HEK293 (cell line): ENCODE data around the gene EIF2S1.

Source experiments
- GLI2 ChIP-seq: fragments of 450-650 bp; formaldehyde crosslinking; IDR thresholded peaks from 2 replicates; pipeline ENCODE4; 2017; ENCODE audit warnings: missing biosample characterization, missing genetic modification characterization, low read depth, borderline replicate concordance
- SALL2 ChIP-seq: fragments of 450-650 bp; formaldehyde crosslinking; IDR thresholded peaks from 2 replicates; pipeline ENCODE4 v1.5.0; 2017; ENCODE audit warnings: missing biosample characterization, mild to moderate bottlenecking, missing genetic modification characterization, borderline replicate concordance
- ZBTB8A ChIP-seq: fragments of 450-650 bp; formaldehyde crosslinking; IDR thresholded peaks from 2 replicates; pipeline ENCODE4 v1.5.1; 2016; ENCODE audit warnings: missing biosample characterization, missing genetic modification characterization
- ZFP3 ChIP-seq: fragments of 450-650 bp; formaldehyde crosslinking; IDR thresholded peaks from 2 replicates; pipeline ENCODE4 v1.5.1; 2016; ENCODE audit warnings: low read depth, missing biosample characterization, missing genetic modification characterization
- ZIC2 ChIP-seq: fragments of 450-650 bp; formaldehyde crosslinking; IDR thresholded peaks from 2 replicates; pipeline ENCODE4 v1.5.1; 2016; ENCODE audit warnings: missing biosample characterization, missing genetic modification characterization
- ZNF121 ChIP-seq: fragments of 450-650 bp; formaldehyde crosslinking; IDR thresholded peaks from 2 replicates; pipeline ENCODE4 v1.5.1; 2016; ENCODE audit warnings: missing biosample characterization, missing genetic modification characterization
- ZNF19 ChIP-seq: fragments of 450-650 bp; formaldehyde crosslinking; IDR thresholded peaks from 2 replicates; pipeline ENCODE4; 2016; ENCODE audit warnings: missing biosample characterization, missing genetic modification characterization, low read depth
- ZNF202 ChIP-seq: fragments of 450-650 bp; formaldehyde crosslinking; IDR thresholded peaks from 2 replicates; pipeline ENCODE4 v1.5.1; 2016; ENCODE audit warnings: missing biosample characterization, missing genetic modification characterization, borderline replicate concordance
- ZNF221 ChIP-seq: fragments of 450-650 bp; formaldehyde crosslinking; IDR thresholded peaks from 2 replicates; pipeline ENCODE4 v1.5.1; 2017; ENCODE audit warnings: missing biosample characterization, missing genetic modification characterization, borderline replicate concordance
- ZNF366 ChIP-seq: fragments of 450-650 bp; formaldehyde crosslinking; conservative IDR thresholded peaks from 2 replicates; pipeline ENCODE4 v1.5.1; 2016; ENCODE audit warnings: missing biosample characterization, missing genetic modification characterization
- ZNF391 ChIP-seq: fragments of 450-650 bp; formaldehyde crosslinking; IDR thresholded peaks from 2 replicates; pipeline ENCODE4 v1.5.1; 2016; ENCODE audit warnings: low read depth, missing biosample characterization, missing genetic modification characterization, borderline replicate concordance
- ZNF423 ChIP-seq: fragments of 450-650 bp; formaldehyde crosslinking; IDR thresholded peaks from 2 replicates; pipeline ENCODE4 v1.5.1; 2016; ENCODE audit warnings: missing biosample characterization, missing genetic modification characterization
- ZNF529 ChIP-seq: fragments of 450-650 bp; formaldehyde crosslinking; IDR thresholded peaks from 2 replicates; pipeline ENCODE4 v1.5.1; 2017; ENCODE audit warnings: missing genetic modification characterization, missing biosample characterization; ENCODE audit not compliant: insufficient replicate concordance
- ZNF544 ChIP-seq: fragments of 450-650 bp; formaldehyde crosslinking; IDR thresholded peaks from 2 replicates; pipeline ENCODE4 v1.5.0; 2017; ENCODE audit warnings: missing biosample characterization, missing genetic modification characterization
- ZNF571 ChIP-seq: fragments of 450-650 bp; formaldehyde crosslinking; IDR thresholded peaks from 2 replicates; pipeline ENCODE4 v1.5.0; 2017; ENCODE audit warnings: missing biosample characterization, missing genetic modification characterization
- ZNF624 ChIP-seq: fragments of 450-650 bp; formaldehyde crosslinking; IDR thresholded peaks from 2 replicates; pipeline ENCODE4 v1.5.1; 2017; ENCODE audit warnings: missing biosample characterization, missing genetic modification characterization
- ZNF629 ChIP-seq: fragments of 450-650 bp; formaldehyde crosslinking; IDR thresholded peaks from 2 replicates; pipeline ENCODE4 v1.5.1; 2017; ENCODE audit warnings: missing biosample characterization, missing genetic modification characterization
- ZNF660 ChIP-seq: fragments of 450-650 bp; IDR thresholded peaks from 2 replicates; pipeline ENCODE4 v1.5.1; 2018; ENCODE audit warnings: missing biosample characterization, mild to moderate bottlenecking, missing genetic modification characterization
- ZNF776 ChIP-seq: fragments of 450-650 bp; formaldehyde crosslinking; IDR thresholded peaks from 2 replicates; pipeline ENCODE4 v1.5.0; 2017; ENCODE audit warnings: missing biosample characterization, missing genetic modification characterization, borderline replicate concordance
- ZNF830 ChIP-seq: fragments of 450-650 bp; IDR thresholded peaks from 2 replicates; pipeline ENCODE4 v1.5.0; 2018; ENCODE audit warnings: missing biosample characterization, missing genetic modification characterization, low read depth, mild to moderate bottlenecking, moderate library complexity
- TF ChIP-seq, protein P1 (sequence below): fragments of 450-650 bp; formaldehyde crosslinking; conservative IDR thresholded peaks from 2 replicates; pipeline ENCODE4 v1.5.1; 2016; ENCODE audit warnings: low read depth, missing biosample characterization, missing genetic modification characterization
- TF ChIP-seq, protein P2 (sequence below): fragments of 450-650 bp; formaldehyde crosslinking; IDR thresholded peaks from 2 replicates; pipeline ENCODE4; 2016; ENCODE audit warnings: missing biosample characterization, missing genetic modification characterization
- TF ChIP-seq, protein P3 (sequence below): fragments of 450-650 bp; formaldehyde crosslinking; IDR thresholded peaks from 2 replicates; pipeline ENCODE4 v1.5.1; 2016; ENCODE audit warnings: missing biosample characterization, missing genetic modification characterization
- TF ChIP-seq, protein P4 (sequence below): fragments of 450-650 bp; formaldehyde crosslinking; IDR thresholded peaks from 2 replicates; pipeline ENCODE4 v1.5.1; 2016; ENCODE audit warnings: missing biosample characterization, missing genetic modification characterization
- TF ChIP-seq, protein P5 (sequence below): fragments of 450-650 bp; formaldehyde crosslinking; IDR thresholded peaks from 2 replicates; pipeline ENCODE4 v1.5.1; 2016; ENCODE audit warnings: missing biosample characterization, missing genetic modification characterization
- TF ChIP-seq, protein P6 (sequence below): fragments of 450-650 bp; formaldehyde crosslinking; IDR thresholded peaks from 2 replicates; pipeline ENCODE4 v1.5.1; 2016; ENCODE audit warnings: missing biosample characterization, missing genetic modification characterization

Gene EIF2S1

DNA sequence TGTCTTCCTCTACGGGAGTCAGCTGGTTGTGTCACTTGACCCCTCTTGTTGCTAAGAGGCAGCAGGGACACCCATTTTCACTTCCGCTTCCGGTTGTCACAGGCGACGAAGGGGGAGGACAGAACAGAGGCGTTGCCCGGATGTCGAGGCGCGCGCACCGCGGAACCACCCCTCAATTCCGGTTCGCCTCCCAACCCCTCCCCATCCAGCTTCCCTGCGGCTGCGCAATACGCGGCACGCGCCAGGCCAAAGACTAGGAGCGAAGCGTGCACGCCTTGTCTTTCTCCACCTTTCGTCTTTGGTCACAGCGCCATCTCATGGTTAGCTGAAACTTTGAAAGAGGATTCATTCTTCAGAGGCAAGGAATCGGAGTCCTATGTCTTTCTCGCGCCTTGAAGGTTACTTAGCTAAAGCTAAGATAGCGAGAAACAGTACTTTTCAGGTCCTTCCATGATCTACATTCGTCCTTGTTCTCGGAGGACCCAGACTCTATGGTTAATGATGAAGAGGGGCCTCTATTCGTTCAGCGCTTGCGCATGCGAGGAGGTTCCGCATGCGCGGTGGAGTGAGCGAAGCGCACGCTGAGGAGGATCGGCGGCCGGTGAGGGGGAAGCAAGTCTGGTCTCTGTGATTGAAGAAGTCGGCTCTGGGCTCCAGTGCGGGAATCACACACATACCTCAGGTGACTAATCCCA lies at the start of gene EIF2S1, which contains the start of gene ATP6V1D (continued):
- TF ChIP-seq, protein P1, sequence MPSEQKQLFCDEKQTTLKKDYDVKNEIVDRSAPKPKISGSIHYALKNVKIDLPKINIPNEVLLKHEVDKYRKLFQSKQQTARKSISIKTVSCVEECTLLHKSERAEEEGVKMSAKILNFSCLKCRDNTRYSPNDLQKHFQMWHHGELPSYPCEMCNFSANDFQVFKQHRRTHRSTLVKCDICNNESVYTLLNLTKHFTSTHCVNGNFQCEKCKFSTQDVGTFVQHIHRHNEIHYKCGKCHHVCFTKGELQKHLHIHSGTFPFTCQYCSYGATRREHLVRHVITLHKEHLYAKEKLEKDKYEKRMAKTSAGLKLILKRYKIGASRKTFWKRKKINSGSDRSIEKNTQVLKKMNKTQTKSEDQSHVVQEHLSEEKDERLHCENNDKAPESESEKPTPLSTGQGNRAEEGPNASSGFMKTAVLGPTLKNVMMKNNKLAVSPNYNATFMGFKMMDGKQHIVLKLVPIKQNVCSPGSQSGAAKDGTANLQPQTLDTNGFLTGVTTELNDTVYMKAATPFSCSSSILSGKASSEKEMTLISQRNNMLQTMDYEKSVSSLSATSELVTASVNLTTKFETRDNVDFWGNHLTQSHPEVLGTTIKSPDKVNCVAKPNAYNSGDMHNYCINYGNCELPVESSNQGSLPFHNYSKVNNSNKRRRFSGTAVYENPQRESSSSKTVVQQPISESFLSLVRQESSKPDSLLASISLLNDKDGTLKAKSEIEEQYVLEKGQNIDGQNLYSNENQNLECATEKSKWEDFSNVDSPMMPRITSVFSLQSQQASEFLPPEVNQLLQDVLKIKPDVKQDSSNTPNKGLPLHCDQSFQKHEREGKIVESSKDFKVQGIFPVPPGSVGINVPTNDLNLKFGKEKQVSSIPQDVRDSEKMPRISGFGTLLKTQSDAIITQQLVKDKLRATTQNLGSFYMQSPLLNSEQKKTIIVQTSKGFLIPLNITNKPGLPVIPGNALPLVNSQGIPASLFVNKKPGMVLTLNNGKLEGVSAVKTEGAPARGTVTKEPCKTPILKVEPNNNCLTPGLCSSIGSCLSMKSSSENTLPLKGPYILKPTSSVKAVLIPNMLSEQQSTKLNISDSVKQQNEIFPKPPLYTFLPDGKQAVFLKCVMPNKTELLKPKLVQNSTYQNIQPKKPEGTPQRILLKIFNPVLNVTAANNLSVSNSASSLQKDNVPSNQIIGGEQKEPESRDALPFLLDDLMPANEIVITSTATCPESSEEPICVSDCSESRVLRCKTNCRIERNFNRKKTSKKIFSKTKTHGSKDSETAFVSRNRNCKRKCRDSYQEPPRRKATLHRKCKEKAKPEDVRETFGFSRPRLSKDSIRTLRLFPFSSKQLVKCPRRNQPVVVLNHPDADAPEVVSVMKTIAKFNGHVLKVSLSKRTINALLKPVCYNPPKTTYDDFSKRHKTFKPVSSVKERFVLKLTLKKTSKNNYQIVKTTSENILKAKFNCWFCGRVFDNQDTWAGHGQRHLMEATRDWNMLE (tag by site-specific recombination), result peak; percentile 95
- TF ChIP-seq ZNF423 (tag by site-specific recombination), result no peak
- TF ChIP-seq, protein P2, sequence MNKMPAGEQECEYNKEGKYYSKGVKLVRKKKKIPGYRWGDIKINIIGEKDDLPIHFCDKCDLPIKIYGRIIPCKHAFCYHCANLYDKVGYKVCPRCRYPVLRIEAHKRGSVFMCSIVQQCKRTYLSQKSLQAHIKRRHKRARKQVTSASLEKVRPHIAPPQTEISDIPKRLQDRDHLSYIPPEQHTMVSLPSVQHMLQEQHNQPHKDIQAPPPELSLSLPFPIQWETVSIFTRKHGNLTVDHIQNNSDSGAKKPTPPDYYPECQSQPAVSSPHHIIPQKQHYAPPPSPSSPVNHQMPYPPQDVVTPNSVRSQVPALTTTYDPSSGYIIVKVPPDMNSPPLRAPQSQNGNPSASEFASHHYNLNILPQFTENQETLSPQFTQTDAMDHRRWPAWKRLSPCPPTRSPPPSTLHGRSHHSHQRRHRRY (tag by site-specific recombination), result no peak
- no peak for TF ChIP-seq ZFP3 (tag by site-specific recombination)
- TF ChIP-seq, protein P3, sequence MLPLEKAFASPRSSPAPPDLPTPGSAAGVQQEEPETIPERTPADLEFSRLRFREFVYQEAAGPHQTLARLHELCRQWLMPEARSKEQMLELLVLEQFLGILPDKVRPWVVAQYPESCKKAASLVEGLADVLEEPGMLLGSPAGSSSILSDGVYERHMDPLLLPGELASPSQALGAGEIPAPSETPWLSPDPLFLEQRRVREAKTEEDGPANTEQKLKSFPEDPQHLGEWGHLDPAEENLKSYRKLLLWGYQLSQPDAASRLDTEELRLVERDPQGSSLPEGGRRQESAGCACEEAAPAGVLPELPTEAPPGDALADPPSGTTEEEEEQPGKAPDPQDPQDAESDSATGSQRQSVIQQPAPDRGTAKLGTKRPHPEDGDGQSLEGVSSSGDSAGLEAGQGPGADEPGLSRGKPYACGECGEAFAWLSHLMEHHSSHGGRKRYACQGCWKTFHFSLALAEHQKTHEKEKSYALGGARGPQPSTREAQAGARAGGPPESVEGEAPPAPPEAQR (tag by site-specific recombination), result no peak
- no peak for TF ChIP-seq ZNF121
- TF ChIP-seq, protein P4, sequence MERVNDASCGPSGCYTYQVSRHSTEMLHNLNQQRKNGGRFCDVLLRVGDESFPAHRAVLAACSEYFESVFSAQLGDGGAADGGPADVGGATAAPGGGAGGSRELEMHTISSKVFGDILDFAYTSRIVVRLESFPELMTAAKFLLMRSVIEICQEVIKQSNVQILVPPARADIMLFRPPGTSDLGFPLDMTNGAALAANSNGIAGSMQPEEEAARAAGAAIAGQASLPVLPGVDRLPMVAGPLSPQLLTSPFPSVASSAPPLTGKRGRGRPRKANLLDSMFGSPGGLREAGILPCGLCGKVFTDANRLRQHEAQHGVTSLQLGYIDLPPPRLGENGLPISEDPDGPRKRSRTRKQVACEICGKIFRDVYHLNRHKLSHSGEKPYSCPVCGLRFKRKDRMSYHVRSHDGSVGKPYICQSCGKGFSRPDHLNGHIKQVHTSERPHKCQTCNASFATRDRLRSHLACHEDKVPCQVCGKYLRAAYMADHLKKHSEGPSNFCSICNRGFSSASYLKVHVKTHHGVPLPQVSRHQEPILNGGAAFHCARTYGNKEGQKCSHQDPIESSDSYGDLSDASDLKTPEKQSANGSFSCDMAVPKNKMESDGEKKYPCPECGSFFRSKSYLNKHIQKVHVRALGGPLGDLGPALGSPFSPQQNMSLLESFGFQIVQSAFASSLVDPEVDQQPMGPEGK (tag by site-specific recombination), result peak; percentile 71
- 0 out of 2 replicates have a peak, but pooled peaks have one; percentile 34 for TF ChIP-seq ZNF366 (tag by site-specific recombination)
- TF ChIP-seq ZBTB8A, result no peak
- TF ChIP-seq, protein P5, sequence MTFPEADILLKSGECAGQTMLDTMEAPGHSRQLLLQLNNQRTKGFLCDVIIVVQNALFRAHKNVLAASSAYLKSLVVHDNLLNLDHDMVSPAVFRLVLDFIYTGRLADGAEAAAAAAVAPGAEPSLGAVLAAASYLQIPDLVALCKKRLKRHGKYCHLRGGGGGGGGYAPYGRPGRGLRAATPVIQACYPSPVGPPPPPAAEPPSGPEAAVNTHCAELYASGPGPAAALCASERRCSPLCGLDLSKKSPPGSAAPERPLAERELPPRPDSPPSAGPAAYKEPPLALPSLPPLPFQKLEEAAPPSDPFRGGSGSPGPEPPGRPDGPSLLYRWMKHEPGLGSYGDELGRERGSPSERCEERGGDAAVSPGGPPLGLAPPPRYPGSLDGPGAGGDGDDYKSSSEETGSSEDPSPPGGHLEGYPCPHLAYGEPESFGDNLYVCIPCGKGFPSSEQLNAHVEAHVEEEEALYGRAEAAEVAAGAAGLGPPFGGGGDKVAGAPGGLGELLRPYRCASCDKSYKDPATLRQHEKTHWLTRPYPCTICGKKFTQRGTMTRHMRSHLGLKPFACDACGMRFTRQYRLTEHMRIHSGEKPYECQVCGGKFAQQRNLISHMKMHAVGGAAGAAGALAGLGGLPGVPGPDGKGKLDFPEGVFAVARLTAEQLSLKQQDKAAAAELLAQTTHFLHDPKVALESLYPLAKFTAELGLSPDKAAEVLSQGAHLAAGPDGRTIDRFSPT, result no peak
- no peak for TF ChIP-seq ZNF19
- TF ChIP-seq ZNF571, result no peak
- TF ChIP-seq ZNF830 (tag by site-specific recombination), result no peak
- peak; percentile 70 for TF ChIP-seq ZNF629 (tag by site-specific recombination)
- no peak for TF ChIP-seq ZNF776 (tag by site-specific recombination)
- TF ChIP-seq ZNF544 (tag by site-specific recombination), result no peak
- TF ChIP-seq ZNF391 (tag by site-specific recombination), result no peak; the same call in 1 of the 2 replicates
- peak; percentile 39; the same call in 1 of the 2 replicates for TF ChIP-seq ZNF660 (tag by site-specific recombination)
- TF ChIP-seq ZNF202, result no peak
- no peak for TF ChIP-seq ZIC2 (tag by site-specific recombination)
- no peak for TF ChIP-seq SALL2 (tag by site-specific recombination)
- no peak for TF ChIP-seq ZNF624
- TF ChIP-seq ZNF529 (tag by site-specific recombination), result no peak
- TF ChIP-seq, protein P6, sequence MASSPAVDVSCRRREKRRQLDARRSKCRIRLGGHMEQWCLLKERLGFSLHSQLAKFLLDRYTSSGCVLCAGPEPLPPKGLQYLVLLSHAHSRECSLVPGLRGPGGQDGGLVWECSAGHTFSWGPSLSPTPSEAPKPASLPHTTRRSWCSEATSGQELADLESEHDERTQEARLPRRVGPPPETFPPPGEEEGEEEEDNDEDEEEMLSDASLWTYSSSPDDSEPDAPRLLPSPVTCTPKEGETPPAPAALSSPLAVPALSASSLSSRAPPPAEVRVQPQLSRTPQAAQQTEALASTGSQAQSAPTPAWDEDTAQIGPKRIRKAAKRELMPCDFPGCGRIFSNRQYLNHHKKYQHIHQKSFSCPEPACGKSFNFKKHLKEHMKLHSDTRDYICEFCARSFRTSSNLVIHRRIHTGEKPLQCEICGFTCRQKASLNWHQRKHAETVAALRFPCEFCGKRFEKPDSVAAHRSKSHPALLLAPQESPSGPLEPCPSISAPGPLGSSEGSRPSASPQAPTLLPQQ (tag by site-specific recombination), result no peak; the same call in 1 of the 2 replicates
- TF ChIP-seq GLI2 (tag by site-specific recombination), result no peak
- TF ChIP-seq ZNF221 (tag by site-specific recombination), result no peak
